T-helper 2 cell treated with Interferon-gamma antibody and Interleukin-4, amounts not matched to agents 100 ng/mL and 5 ng/mL, for 36 hours (primary cell): ENCODE data around the gene TMEM178B. TPM values are rescaled to one million over a fixed set of nuclear protein-coding genes. Genes with fewer than 3 reads are reported as not detected.
"Not testable (repeated sequence)": the region's sequence is repeated elsewhere in the genome, so short reads cannot be mapped to it uniquely, and the experiment has no call there.

ENCODE experiments used
- intact Hi-C: fragments of 100-400 bp; cut with micrococcal nuclease; formaldehyde crosslinking; loops from one replicate; pipeline ENCODE4 v1.15.1; 2023
- total RNA-seq: library from RNA; stranded (reverse); gene quantifications from 2 replicates; pipeline ENCODE4 v1.2.3, GENCODE V29; 2022

TMEM178B gene
- total RNA-seq, 1 donor from 2014 or later: 0.80 TPM

DNA sequence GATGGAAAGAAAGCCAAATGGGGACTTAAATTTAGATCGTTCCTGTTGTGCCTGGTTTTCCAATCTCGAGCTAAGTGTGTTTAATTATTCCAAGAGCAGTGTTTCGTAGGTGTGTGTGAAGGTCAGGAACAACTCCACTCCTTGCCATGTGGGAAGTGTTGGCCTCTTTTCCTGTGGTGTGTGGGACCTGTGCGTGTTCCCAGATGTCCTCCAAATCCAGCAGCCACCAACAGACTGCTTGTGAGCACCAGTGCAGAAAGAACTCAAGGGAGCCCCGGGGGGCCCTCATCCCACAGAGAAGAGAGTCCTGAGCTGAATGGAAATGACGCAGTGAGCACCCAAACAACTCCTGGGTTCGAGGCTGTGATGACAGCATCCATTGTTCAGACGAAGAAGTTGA lies 227.7 kb downstream of the TMEM178B start:
- intact Hi-C loops: no loop called here

GRCh38 chr7:141302617-141303016 lies 228.8 kb downstream of the TMEM178B start:
- intact Hi-C loops: no loop called here

DNA sequence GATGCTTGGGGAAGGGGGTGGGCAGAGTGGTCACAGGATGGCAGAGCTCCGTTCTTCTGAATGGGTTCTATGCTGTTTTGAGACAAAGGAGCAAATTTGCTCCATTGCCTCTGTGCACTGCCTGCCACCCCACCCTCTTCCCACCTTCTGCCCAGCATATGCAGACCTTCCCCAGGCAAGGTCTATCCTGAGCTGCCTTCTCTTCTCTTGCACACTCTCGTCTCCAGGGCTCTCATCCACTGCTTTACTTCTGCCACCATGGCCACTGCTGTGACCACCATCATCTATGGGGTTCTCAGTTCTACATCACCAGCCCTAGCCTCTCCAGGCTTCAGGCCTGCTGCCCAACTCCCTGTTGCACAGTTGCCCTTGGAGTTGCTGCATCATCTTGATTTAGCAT lies 230.4 kb downstream of the TMEM178B start:
- intact Hi-C loops: no loop called here

- intact Hi-C loops: no loop called here
Measured at GRCh38 chr7:141306081-141306480, 232.2 kb downstream of the TMEM178B start.

GRCh38 chr7:141312395-141312794 lies 238.5 kb downstream of the TMEM178B start:
- intact Hi-C loops: no loop called here

- intact Hi-C loops: no loop called here
Measured at GRCh38 chr7:141312828-141313521, 239.1 kb downstream of the TMEM178B start.

DNA sequence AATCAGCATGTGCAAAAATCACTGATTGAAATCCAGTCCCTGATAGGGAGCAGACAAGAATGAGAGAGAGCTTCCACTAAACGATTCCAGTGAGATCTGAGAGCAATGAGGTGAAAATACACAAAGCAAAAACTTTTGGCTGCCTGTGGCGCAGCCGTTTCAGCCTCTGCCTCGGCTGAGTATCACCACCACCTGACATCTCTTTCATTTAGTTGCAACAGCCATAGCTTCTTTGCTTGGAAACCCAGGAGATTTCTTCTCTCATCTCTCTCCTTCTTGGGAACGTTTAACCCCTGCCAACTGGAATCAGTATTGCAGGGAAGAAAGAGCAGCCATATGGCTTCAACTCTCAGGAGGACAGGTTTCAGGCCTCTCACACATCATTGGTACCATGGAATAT lies 240.0 kb downstream of the TMEM178B start:
- intact Hi-C loops: no loop called here

- intact Hi-C loops: no loop called here
Measured at GRCh38 chr7:141317033-141317585, 243.2 kb downstream of the TMEM178B start.

DNA sequence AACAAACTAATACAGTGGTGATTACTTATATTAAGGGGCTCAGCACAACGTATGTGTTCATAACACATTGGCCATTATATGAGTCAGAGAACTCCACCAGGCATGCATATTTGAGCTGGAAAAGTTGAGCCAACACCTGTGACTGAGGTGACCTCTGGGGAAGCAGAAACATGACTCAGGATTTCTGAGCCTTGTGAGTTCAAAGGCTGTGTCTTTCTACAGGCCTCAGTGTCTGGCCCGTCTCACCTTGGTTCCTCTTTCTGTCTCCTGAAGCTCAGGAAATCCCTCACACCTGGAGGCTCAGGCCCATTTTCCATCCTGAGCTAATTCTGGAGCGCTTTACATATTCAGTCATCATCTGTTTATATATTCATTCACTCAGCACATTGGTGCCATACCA lies 246.4 kb downstream of the TMEM178B start:
- intact Hi-C loops: no loop called here

DNA sequence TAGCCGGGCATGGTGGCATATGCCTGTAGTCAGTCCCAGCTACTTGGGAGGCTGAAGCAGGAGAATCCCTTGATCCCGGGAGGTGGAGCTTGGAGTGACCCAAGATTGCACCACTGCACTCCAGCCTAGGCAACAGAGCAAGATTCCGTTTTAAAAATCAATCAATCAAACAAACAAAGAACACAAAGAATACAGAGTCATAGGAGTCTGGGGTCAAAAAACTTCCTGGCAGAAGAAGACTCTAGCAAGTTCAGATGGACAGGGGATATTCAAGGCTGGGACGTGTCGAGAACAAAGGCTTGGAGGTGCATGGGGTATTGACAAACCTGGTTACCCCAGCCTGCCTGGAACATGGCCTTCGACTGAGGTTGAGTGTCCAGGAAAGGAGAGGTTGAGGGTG lies 248.5 kb downstream of the TMEM178B start:
- intact Hi-C loops: no loop called here

DNA sequence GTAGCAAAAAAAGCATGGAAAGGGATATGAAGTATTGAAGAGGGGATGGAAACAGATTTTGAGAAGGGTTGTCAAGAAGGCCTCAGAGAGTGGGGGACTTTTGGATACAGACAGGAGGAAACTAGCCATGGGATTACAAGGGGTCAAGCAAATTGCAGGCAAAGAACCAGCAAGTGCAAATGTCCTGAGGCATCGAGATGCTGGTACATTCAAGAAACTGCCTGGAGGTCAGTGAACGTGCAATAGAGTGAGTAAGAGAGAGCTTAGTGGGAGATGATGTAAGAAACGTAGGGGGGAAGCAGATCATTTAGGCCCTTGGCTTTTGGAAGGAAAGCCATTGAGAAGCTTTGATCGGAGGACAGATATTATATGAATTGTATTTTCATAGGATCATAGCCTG lies 250.0 kb downstream of the TMEM178B start:
- intact Hi-C loops: no loop called here

DNA sequence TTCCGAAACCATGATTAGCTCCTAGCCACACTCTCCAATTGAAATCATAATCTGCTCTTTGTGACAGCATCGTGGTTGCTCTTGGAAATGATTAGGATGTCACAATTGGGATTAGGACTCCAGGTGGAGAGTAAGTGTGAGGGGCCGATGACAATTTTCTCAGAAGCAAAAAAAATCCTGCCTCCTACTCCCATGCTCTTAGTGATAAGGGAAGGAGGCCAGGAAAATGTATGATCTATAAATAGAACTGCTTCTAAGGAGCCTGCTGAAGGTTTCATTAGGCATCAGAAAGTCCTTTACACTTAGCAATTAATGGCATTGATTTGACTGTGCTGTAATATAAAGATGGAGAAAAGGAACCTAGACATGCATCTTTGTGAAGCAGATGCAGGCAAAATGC lies 251.0 kb downstream of the TMEM178B start:
- intact Hi-C loops: no loop called here

DNA sequence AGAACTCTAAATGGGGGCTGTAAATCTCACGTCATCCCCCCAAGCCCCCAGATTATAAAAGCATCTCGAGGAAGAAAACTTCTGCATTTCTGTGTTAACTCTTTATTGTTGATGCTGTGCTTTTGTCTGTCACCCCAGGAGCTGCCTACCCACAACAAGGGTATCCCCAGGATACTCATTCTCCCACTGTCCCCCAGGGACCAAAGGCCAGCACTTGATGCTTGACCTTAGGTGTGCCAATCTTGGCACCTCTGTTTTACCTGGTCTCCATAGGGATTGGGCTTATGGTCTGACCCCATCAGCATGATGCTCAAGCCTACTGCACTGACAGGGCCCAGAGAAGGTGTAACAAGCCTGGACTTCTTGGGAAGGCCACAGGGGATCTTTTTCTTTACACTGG lies 251.4 kb downstream of the TMEM178B start:
- intact Hi-C loops: no loop called here

GRCh38 chr7:141328290-141328689 lies 254.4 kb downstream of the TMEM178B start:
- intact Hi-C loops: no loop called here

GRCh38 chr7:141330285-141330684 lies 256.4 kb downstream of the TMEM178B start:
- intact Hi-C loops: not testable (repeated sequence)

- intact Hi-C loops: no loop called here
Measured at GRCh38 chr7:141333459-141333858, 259.6 kb downstream of the TMEM178B start.

DNA sequence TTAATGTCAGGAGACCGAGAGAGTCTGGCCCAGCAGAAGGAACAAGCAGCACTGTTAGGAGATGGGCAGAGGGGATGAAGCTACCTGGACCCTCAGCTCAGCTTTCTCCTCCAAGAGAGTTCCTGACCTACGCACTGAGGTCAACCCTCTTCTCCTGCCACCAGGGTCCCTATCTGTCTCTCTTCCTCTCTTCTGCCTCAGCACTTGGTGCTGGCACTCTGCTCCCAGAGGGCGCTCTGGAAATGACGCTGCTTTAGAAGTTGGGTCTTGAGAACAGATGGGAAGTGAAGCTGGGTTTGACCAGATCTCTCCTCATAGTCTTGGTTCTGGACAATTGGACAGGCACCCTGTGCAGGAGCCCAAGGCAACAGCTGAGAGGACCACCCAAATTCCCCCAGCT lies 261.3 kb downstream of the TMEM178B start:
- intact Hi-C loops: no loop called here

DNA sequence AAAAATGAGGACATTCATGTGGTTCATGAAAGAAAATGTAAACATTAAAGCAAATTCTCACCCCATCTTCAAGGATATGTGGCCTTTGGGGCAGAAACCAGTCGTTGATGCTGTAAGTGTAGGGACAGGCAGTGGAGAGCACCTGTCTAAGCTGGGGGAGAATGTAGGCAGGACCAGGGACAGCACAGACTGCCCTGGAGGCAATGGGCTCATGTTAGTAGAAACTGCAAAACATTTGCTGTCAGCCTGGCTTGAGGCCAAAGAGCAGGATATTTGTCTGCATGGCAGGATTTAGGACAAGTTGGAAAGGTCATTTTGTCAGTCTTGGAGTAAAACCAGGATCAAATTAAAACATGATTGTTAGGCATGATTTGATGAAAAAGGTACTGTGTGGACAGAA lies 265.7 kb downstream of the TMEM178B start:
- intact Hi-C loops: no loop called here

- intact Hi-C loops: no loop called here
Measured at GRCh38 chr7:141340991-141341390, 267.1 kb downstream of the TMEM178B start.

- intact Hi-C loops: no loop called here
Measured at GRCh38 chr7:141342621-141343408, 269.0 kb downstream of the TMEM178B start.

- intact Hi-C loops: no loop called here
Measured at GRCh38 chr7:141344153-141344935, 270.5 kb downstream of the TMEM178B start.

- intact Hi-C loops: no loop called here
Measured at GRCh38 chr7:141348728-141349127, 274.9 kb downstream of the TMEM178B start.
